Heart left ventricle (tissue), 13 donors: Measurements from ENCODE around the gene DHX8.

Experiments used
- POLR2A ChIP-seq, 2 donors: fragments of 450-650 bp; IDR thresholded peaks; one replicate each; pipeline ENCODE4 v1.6.1; 2017; ENCODE audit warnings: antibody characterized with exemption in 2 of 2, mild to moderate bottlenecking in 2 of 2, moderate library complexity in 2 of 2
- TF ChIP-seq, protein P1 (sequence below), 12 donors: fragments of 200-600 bp; sonication (generic) in 4 of 12; IDR thresholded peaks; one replicate each; pipeline versions ENCODE4 v1.5.0 to v1.8.0; 2018 to 2022; ENCODE audit warnings: antibody characterized with exemption in 12 of 12, mild to moderate bottlenecking in 5 of 12
- donor health status: ischemic (EF 13 %, LVEDD 7.1; RV severe dilation, severe dysfunction).
- donor health status: DM: no; HTN: yes; CAD: no.
- donor health status: DM: no; HTN: no; CAD: no.
- donor health status: ischemic (EF 25% LVEDD 6.9; RV normal size, moderate dysfunction).
- donor health status: ischemic (EF 25% LVEDD 5.7; RV mildly dilated, moderate dysfunction).
- donor health status: ischemic (EF 35%, LVEDD 5.7; RV mildly dilated, moderate dysfunction).
- donor health status: nonischemic (EF 11% LVEDD 7.7; RV severe dilation, severe dysfunction).
- donor health status: DM: yes; HTN: yes; CAD: no.
- donor health status: PGD.
- donor health status: ischemic (EF 29% LVEDD 5.4; RV normal size, mild dysfunction).
- donor health status: nonischemic (EF 23%, LVEDD 6.1; RV moderate dilation, normal function).

DNA sequence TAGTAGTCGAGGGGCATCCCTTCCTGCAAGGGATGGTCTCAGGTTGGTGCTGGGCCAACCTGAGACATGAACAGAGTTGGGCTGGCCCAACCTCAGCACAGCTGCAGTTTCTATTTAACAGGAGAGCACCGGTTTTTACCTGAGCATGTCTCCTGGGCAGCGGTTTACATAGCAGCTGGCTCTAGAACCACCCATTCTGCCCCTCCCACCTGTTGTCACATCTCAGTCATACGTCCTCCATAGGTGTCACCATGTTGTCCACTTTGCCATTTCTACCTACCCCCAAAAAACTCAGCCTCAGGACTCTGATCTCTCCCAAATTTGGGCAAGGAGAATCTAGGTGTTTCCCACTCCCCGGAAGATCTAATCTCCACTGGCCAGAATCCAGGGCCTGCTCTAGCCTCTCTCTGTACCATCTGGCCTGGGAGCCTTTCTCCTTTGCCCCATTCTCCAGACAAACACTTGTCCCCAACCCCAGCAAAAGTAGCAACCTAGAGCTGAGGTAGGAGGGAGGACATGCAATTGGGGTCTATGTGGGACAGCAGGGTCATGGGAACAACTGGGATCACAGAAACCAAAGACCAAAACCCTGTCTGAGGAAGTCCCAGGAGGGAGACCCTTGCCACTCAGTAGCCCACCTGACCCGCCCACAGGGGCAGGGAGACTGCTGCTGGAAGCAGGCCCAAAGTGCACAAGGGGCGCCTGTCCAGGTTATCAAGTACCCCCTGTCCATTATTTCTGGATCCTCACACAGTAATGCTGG, 43.3 kb downstream of the DHX8 start:
- TF ChIP-seq, protein P1, sequence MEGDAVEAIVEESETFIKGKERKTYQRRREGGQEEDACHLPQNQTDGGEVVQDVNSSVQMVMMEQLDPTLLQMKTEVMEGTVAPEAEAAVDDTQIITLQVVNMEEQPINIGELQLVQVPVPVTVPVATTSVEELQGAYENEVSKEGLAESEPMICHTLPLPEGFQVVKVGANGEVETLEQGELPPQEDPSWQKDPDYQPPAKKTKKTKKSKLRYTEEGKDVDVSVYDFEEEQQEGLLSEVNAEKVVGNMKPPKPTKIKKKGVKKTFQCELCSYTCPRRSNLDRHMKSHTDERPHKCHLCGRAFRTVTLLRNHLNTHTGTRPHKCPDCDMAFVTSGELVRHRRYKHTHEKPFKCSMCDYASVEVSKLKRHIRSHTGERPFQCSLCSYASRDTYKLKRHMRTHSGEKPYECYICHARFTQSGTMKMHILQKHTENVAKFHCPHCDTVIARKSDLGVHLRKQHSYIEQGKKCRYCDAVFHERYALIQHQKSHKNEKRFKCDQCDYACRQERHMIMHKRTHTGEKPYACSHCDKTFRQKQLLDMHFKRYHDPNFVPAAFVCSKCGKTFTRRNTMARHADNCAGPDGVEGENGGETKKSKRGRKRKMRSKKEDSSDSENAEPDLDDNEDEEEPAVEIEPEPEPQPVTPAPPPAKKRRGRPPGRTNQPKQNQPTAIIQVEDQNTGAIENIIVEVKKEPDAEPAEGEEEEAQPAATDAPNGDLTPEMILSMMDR (IDR thresholded peaks at IDR 0.05) = no peak
- no peak for TF ChIP-seq POLR2A (IDR thresholded peaks at IDR 0.05)
